ENCODE data around the gene PECR.
"Not testable (repeated sequence)": the region's sequence is repeated elsewhere in the genome, so short reads cannot be mapped to it uniquely, and the experiment has no call there.

Gene PECR

GRCh38 chr2:216029416-216030129 lies 52.0 kb downstream of the PECR start:
- no peak for DNase-seq (ENCODE audit: low read depth, low spot score)

- no peak for DNase-seq (ENCODE audit: low read depth, low spot score)
Measured at GRCh38 chr2:216024779-216025336, 56.8 kb downstream of the PECR start.

- DNase-seq (ENCODE audit: low read depth, low spot score), result no peak
Measured at GRCh38 chr2:216023055-216023648, 58.5 kb downstream of the PECR start.

- no peak for DNase-seq (ENCODE audit: low read depth, low spot score)
Measured at GRCh38 chr2:216021768-216022565, 59.6 kb downstream of the PECR start.

GRCh38 chr2:216018709-216019108 lies 62.9 kb downstream of the PECR start:
- no peak for DNase-seq (ENCODE audit: low read depth, low spot score)

GRCh38 chr2:216017365-216017764 lies 64.2 kb downstream of the PECR start:
- DNase-seq (ENCODE audit: low read depth, low spot score), result no peak

GRCh38 chr2:216016581-216016980 lies 65.0 kb downstream of the PECR start:
- DNase-seq (ENCODE audit: low read depth, low spot score), result no peak

GRCh38 chr2:216015722-216016464 lies 65.7 kb downstream of the PECR start:
- no peak for DNase-seq (ENCODE audit: low read depth, low spot score)

- no peak for DNase-seq (ENCODE audit: low read depth, low spot score)
Measured at GRCh38 chr2:216014986-216015385, 66.6 kb downstream of the PECR start.

GRCh38 chr2:216014006-216014405 lies 67.6 kb downstream of the PECR start:
- no peak for DNase-seq (ENCODE audit: low read depth, low spot score)

GRCh38 chr2:216013080-216013909 lies 68.3 kb downstream of the PECR start, which contains the start of gene MREG:
TSS of gene MREG (minus strand) at chr2:216013551. CDS start at chr2:216013327, 224 bp downstream.
- DNase-seq (ENCODE audit: low read depth, low spot score), result no peak

GRCh38 chr2:216012830-216013079 lies 68.9 kb downstream of the PECR start:
- DNase-seq (ENCODE audit: low read depth, low spot score), result no peak

- no peak for DNase-seq (ENCODE audit: low read depth, low spot score)
Measured at GRCh38 chr2:216012133-216012829, 69.3 kb downstream of the PECR start.

GRCh38 chr2:216009215-216009614 lies 72.4 kb downstream of the PECR start:
- not testable (repeated sequence) for DNase-seq (ENCODE audit: low read depth, low spot score)

- no peak for DNase-seq (ENCODE audit: low read depth, low spot score)
Measured at GRCh38 chr2:216008387-216008786, 73.2 kb downstream of the PECR start.

GRCh38 chr2:216006164-216006663 lies 75.4 kb downstream of the PECR start:
- DNase-seq (ENCODE audit: low read depth, low spot score), result no peak

GRCh38 chr2:216004697-216005283 lies 76.8 kb downstream of the PECR start:
- DNase-seq (ENCODE audit: low read depth, low spot score), result no peak

GRCh38 chr2:216003876-216004696 lies 77.5 kb downstream of the PECR start:
- DNase-seq (ENCODE audit: low read depth, low spot score), result no peak

- no peak for DNase-seq (ENCODE audit: low read depth, low spot score)
Measured at GRCh38 chr2:216002693-216003092, 78.9 kb downstream of the PECR start.

Data from brain pericyte (primary cell).